Lower leg skin (tissue), 4 donors: ENCODE measurements around the gene COX15. TPM values are rescaled to one million over a fixed set of nuclear protein-coding genes. Genes with fewer than 3 reads are reported as not detected.
A peak's percentile ranks its signal among the peaks of the same experiment; 100 is the strongest.

Experiments used
- DNase-seq, 2 donors: peaks; one replicate each; pipeline ENCODE4 v3.0.0-alpha.2; 2019; ENCODE audit warnings: low spot score in 2 of 2
- H3K4me3 ChIP-seq: fragments of 200-600 bp; sonication (generic); 2 replicates; pipeline ENCODE4 v1.5.1; 2017; ENCODE audit warnings: mild to moderate bottlenecking, low read depth; ENCODE audit not compliant: poor library complexity, severe bottlenecking
- POLR2A ChIP-seq, 2 donors: fragments of 450-650 bp; IDR thresholded peaks; one replicate each; pipeline ENCODE4 v1.6.1; 2016 to 2017; ENCODE audit warnings: antibody characterized with exemption in 2 of 2, mild to moderate bottlenecking in 1 of 2, moderate library complexity in 1 of 2
- WGBS, 2 donors: methylation state at CpG; one replicate each; pipeline ENCODE4 v1.1.5; 2018; 5-methylcytosine and 5-hydroxymethylcytosine counted together
- intact Hi-C: fragments of 100-400 bp; cut with DNase I; formaldehyde crosslinking; loops from one replicate; pipeline ENCODE4 v1.15.0; 2023; ENCODE audit warnings: low total_unique reads
- total RNA-seq, 4 donors: library from RNA; depleted of rRNA; stranded (reverse); fragments of >200 nt; gene quantifications; one replicate each; pipeline ENCODE4 v1.1.0, GENCODE V29; 2016
- TF ChIP-seq, protein P1 (sequence below), 3 donors: fragments of 450-650 bp; IDR thresholded peaks; one replicate each; pipeline ENCODE4 v1.5.1; 2016; ENCODE audit warnings: antibody characterized with exemption in 3 of 3, mild to moderate bottlenecking in 3 of 3, moderate library complexity in 2 of 3

COX15 gene
- total RNA-seq, 4 donors from 2014 or later = 22.1 to 29.0 (median 24.4) TPM

DNA sequence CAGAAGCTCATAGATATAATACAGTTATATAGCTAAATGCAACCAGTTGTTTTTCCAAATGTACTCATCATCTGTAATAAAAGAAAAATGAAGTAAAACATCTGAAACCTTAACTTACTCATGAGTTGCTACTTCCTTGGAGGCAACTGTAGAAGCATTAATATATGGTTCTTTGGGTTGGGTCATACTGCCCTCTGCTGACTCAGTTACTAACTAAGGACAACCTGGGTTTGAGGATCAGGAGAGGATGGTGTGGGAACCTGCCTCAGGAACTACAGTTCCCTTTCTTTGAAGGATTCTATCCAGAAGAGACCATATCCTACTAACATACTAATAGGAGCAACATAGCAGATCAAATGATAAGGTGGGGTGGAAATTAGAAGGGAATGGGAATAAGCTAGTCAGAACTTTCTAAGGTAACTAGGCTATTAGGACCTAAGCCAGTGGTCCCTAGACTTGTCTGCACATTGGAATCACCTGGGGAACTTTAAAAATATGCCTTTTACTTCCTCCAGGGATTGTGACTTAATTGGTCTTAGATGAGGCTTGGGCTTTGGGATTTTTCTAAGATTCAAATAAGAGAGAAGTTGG is 20.7 kb downstream of the COX15 start:
- no peak for TF ChIP-seq POLR2A (IDR thresholded peaks at IDR 0.05)
- TF ChIP-seq, protein P1, sequence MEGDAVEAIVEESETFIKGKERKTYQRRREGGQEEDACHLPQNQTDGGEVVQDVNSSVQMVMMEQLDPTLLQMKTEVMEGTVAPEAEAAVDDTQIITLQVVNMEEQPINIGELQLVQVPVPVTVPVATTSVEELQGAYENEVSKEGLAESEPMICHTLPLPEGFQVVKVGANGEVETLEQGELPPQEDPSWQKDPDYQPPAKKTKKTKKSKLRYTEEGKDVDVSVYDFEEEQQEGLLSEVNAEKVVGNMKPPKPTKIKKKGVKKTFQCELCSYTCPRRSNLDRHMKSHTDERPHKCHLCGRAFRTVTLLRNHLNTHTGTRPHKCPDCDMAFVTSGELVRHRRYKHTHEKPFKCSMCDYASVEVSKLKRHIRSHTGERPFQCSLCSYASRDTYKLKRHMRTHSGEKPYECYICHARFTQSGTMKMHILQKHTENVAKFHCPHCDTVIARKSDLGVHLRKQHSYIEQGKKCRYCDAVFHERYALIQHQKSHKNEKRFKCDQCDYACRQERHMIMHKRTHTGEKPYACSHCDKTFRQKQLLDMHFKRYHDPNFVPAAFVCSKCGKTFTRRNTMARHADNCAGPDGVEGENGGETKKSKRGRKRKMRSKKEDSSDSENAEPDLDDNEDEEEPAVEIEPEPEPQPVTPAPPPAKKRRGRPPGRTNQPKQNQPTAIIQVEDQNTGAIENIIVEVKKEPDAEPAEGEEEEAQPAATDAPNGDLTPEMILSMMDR (IDR thresholded peaks at IDR 0.05) = no peak
- intact Hi-C loops = loop anchor here (10.0 kb wide), 1 partner anchor 156 kb away; no protein-coding TSS in a partner anchor

DNA sequence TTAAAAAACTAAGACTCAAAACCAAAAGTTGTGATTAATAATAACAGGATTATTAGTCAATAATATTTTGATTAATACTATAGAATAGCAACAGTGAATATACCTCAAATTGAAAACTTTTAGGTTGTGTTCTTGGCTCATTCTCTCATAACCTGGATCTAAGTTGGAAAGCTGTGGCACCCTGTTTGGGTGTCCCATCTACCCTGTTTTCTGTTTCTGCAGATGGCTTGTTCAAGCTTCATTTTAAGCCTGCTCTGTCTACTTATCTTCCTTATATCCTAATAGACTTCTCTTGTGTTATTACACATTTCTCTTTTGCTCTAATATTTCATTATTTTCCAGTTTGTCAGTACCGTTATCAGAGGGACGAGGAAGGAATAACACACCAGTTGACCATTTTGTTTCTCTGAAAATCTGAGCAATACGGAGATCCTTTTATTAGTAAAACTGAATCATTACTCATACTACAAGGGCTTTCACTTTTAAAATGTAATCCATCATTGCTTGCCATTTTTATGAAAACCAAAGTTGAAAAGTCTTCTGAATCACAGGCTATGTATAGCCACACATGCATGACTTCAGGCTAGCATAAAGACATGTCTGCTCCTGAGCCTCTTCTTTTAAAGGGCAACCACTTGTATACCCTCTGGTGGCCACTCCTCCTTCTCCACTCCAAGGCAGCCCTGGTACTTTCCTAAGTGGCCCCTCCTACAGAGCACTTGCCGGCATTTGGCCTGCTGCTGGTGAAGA is 22.3 kb downstream of the COX15 start:
- 31 to 39% methylated on average over 4 of the region's 4 CpGs for WGBS, 2 donors
- no peak overlapping the region for H3K4me3 ChIP-seq
- DNase-seq = no peak
- TF ChIP-seq POLR2A (IDR thresholded peaks at IDR 0.05) = no peak
- TF ChIP-seq, protein P1 (IDR thresholded peaks at IDR 0.05) = no peak
- intact Hi-C loops = loop anchor here (10.0 kb wide), 2 partner anchors 75 to 155 kb away; no protein-coding TSS in a partner anchor

More for the DNA sequence above, 20.7 kb downstream of the COX15 start:
- peak in 1 of 2 donors; percentile 34 for DNase-seq
- H3K4me3 ChIP-seq = no peak overlapping the region

DNA sequence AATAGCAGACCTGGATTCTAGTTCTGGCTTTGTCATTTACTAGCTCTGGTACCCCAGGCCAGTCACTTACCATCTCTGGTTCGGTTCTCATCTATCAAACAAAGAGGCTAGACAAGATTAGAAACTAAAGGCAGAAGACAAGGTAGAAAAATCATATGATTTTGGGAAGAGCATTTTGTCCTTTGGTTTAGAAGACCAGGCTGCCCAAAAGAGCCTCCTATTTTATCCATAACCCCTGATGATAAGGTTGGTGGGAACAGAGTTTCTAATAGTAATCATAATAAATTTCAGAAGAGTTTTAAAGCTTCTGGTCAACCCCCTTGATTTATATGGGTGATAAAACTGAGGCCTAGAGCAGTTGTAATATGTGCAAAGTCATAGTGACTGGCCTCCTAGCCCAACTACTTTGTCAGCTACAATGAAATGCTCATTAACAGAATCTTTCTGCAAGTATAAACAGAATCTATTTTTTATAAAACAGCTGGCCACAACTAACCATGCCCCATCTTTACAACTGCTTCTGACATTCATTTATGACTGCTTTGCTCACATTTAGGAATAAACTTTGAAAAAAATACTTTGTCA is 23.4 kb downstream of the COX15 start:
- no peak for DNase-seq
- intact Hi-C loops = loop anchor here (10.0 kb wide), 1 partner anchor 74 kb away; no protein-coding TSS in a partner anchor

DNA sequence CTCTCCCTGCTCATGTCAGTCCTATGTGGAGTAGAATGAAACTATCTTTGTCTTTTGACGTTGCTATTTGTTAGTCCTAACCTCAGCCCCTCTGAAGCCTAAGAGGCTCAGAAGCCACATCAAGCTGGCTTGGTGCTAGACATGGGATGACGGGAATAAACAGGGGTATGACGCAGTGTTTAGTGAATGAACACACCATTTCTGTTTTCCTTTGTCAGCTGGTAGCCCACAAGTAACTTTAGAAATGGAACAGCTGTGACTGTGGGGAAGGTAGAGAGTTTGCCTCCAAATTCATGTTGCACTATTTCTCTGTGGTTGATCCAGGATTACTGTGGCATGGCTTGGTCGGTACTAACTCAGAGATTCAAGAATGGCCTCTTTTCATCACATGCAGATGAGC is 31.3 kb downstream of the COX15 start:
- no peak overlapping the region for H3K4me3 ChIP-seq
- WGBS, 2 donors = 94 to 95% methylated on average over 4 of the region's 4 CpGs
- intact Hi-C loops = loop anchor here (10.0 kb wide), 1 partner anchor 66 kb away; no protein-coding TSS in a partner anchor
- DNase-seq = no peak
- TF ChIP-seq POLR2A (IDR thresholded peaks at IDR 0.05) = no peak

More for the DNA sequence above, 23.4 kb downstream of the COX15 start:
- no peak overlapping the region for H3K4me3 ChIP-seq
- TF ChIP-seq POLR2A (IDR thresholded peaks at IDR 0.05) = no peak
- TF ChIP-seq, protein P1 (IDR thresholded peaks at IDR 0.05) = no peak
- 88 to 91% methylated on average over 1 of the region's 1 CpG for WGBS, 2 donors

DNA sequence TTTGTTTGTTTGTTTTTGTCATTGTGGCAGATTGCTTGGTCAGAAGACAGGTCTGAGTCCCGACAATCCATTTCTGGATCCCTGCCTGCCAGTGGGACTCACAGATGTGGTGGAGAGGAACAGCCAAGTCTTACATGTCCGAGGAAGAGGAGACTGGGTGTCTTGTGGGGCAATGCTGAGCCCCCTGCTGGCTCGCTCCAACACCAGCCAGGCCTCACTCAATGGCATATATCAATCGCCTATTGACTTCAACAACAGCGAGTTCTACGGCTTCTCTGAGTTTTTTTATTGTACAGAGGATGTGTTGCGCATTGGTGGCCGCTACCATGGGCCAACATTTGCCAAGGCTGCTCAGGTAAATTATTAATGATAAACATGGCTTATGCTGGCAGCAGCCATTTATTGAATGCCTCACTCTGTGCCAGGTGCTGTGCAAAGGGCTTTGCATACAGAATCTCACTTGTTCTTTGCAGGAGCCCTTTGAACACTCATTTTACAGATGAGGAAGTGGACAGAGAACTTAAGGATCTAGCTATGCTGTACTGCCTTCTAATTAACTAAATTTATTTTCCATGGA is 33.3 kb downstream of the COX15 start:
- H3K4me3 ChIP-seq = no peak overlapping the region
- 90 to 96% methylated on average over 8 of the region's 8 CpGs for WGBS, 2 donors
- intact Hi-C loops = no loop called here
- no peak for DNase-seq
- TF ChIP-seq POLR2A (IDR thresholded peaks at IDR 0.05) = no peak
- TF ChIP-seq, protein P1 (IDR thresholded peaks at IDR 0.05) = no peak

DNA sequence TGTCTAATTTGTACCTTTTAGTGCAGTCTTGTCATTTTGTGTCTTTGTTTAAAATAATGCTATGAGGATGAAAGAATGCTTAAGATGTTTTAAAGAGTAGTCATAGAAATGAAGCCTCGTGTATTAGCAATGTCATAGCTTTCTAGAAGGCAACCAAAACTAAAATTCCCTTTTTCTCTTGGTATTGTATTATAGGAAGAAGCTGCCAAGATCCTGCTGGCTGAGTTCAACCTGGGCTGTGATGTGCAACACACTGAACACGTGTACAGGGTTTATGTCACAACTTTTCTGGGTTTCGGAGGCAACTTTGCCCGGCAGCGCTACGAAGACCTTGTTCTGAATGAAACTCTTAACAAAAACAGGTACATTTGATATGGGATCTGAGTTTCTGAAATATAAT is 36.2 kb downstream of the COX15 start:
- TF ChIP-seq POLR2A (IDR thresholded peaks at IDR 0.05) = no peak
- TF ChIP-seq, protein P1 (IDR thresholded peaks at IDR 0.05) = no peak
- no peak for DNase-seq
- 91 to 92% methylated on average over 6 of the region's 6 CpGs for WGBS, 2 donors

More for the DNA sequence above, 36.2 kb downstream of the COX15 start:
- no peak overlapping the region for H3K4me3 ChIP-seq
- intact Hi-C loops = no loop called here
